Measurements from ENCODE around the gene UNC13D.

Gene UNC13D

GRCh38 chr17:75836605-75837004 lies 7.6 kb downstream of the UNC13D start:
- FAIRE-seq: no peak
- no peak for DNase-seq (ENCODE audit: insufficient read length, low spot score)

DNA sequence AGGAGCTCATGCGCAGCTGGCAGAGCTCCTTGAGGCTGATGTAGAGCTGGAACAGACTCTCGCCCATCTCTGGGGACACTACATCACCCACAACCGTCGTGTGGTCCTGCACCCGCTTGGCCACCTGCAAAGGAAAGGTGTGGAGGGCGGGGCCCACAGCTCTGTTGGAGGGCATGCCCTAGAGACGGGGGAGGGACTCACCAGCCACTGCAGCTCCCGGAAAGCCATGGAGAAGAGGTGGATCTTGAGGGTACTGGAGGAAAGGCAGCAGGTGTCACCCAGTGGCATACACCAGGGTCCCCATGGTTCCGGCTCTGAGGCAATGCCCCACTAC lies 8.6 kb downstream of the UNC13D start:
- DNase-seq (ENCODE audit: insufficient read length, low spot score): no peak

DNA sequence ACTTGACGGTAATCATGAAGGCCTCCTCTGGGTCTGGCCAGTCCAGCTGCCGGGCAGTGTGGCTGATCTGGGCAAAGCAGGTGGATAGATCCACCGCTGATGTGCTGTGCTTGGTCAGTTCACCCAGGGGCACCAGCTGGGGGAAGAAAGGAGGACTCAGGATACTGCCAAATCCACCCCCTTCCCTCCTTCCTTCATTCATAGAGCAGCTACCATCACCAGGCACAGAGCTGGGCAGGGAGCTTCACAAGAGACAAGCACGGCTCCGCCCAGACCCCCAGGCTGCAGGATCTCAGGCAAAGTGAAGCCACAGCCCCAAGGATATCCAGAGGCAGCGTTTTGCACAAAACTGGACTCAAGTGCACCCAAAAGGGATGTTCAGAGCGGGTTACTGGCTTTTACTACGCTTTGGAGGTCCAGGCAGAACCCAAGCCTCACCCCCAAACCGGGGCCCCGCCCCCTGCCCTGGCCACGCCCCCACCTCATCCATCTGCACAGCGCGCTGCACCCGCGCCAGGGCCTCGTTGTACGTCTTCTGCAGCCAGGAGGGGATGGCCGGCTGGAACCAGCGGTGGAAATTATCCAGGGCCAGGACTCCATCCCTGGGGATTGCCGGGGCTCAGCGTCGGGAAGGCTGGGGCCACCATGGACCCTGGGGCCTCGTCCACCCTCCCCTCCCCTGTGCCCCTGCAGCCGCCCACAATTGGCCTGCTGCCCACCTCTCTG lies 9.1 kb downstream of the UNC13D start:
- DNase-seq (ENCODE audit: insufficient read length, low spot score) (no peak), FAIRE-seq (no peak)

More for the DNA sequence above, 8.6 kb downstream of the UNC13D start:
- FAIRE-seq: no peak

DNA sequence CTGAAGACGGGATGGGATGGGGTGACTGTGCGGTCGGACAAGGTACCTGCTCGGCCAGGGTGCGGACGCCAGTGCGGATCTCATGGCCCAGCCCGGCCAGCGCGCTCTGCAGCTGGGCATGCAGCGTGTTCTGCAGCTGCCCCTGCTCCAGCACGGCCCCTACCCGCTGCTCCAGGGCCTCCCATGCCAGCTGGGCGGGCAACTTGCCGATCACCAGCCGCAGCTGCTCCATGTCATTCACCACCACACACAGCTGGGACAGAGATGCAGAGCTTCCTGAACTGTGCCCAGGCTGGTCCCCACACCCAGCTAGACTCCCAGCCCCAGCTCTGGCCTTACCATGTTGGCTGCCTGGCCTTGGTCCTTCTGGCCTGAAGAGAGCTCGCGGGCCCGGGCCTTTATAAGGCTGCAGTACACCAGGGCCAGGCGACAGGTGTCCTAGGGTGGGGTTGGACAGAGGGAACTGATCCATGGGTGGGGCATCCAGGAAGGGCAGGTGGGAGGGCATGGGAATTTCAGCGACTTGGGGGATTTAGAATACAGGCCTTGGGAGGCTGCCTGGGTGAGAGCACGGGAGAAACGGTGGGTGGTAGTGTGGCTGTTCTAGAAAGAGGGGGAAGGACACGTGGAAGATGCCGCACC lies 9.8 kb downstream of the UNC13D start:
- FAIRE-seq (no peak), DNase-seq (ENCODE audit: insufficient read length, low spot score) (no peak)

DNA sequence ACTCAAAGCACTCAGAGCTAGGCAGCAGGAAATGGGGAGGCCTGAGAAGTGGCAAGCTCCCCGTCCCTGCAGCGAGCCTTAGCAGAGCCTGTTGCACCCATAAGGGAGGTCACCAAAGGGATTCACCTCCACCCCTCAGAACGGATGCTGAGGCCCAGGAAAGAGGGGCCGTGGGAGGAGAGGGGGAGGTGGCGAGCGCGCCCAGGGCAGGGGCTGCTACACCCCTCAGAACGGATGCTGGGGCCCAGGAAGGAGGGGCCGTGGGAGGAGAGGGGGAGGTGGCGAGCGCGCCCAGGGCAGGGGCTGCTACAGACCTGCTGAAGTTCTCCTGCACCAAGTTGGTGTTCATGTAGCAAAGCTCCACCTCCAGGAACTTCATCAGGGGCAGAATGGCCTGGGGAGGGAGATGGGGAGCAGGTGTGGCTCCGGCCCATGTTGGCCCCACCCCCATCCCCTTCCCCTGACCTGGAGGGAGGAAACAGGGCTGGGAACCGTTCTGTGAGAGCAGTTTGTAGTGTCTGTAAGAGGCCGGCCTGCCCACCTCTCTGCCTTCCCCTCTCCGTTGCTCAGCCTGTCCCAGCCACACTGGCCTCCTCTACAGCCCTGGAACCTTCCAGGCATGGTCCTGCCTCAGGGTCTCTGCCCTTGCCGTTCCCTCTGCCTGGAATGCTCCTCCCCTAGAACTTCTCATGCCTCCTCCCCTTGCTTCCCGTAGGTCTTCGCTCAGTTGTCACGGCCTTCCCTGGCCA lies 11.4 kb downstream of the UNC13D start:
- FAIRE-seq (no peak), DNase-seq (ENCODE audit: insufficient read length, low spot score) (no peak)

GRCh38 chr17:75832164-75832651 lies 12.0 kb downstream of the UNC13D start:
- DNase-seq (ENCODE audit: insufficient read length, low spot score) (peak; percentile 64), FAIRE-seq (peak; percentile 62)

GRCh38 chr17:75831032-75831571 lies 13.1 kb downstream of the UNC13D start:
- no peak for FAIRE-seq
- no peak for DNase-seq (ENCODE audit: insufficient read length, low spot score)

GRCh38 chr17:75830164-75831031 lies 13.8 kb downstream of the UNC13D start:
- no peak for FAIRE-seq
- DNase-seq (ENCODE audit: insufficient read length, low spot score): peak; percentile 41

GRCh38 chr17:75829747-75830146 lies 14.5 kb downstream of the UNC13D start:
- DNase-seq (ENCODE audit: insufficient read length, low spot score) (no peak), FAIRE-seq (no peak)

DNA sequence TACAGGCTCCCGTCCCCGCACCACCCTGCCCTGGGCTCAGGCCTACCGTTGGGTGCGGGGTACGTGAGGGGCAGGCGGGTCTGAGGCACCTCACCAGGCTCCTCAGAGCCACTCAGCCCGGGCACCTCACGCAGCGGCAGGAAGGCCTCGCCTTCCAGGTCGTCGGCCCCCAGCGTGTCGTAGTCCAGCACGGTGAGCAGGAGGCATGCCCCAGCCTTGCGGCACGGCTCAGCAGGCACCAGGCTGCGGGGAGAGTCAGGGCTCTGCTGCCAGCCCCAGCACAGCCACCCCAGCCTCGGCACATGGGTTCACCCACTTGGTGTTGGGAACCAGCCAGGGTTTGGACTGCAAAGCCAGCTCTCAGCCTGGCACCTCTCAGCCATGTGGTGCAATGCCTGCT lies 15.5 kb downstream of the UNC13D start:
- FAIRE-seq: no peak

DNA sequence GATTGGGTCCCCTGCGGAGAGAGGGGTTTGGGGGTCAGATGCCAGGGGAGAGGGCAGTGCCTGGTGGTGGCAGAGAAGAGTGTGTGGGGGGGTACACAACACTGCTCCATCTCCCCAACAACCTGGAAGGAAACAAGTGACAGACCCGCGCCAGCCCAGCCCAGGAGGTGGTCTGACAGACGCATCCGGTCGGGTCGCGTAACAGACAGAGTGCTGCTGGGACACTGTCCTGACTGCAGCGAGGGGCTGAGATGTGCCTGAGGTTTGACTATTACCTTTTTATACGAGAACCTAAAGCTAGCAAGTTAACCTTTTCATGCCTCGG lies 16.2 kb downstream of the UNC13D start:
- DNase-seq (ENCODE audit: insufficient read length, low spot score): no peak
- no peak for FAIRE-seq

More for the DNA sequence above, 15.5 kb downstream of the UNC13D start:
- no peak for DNase-seq (ENCODE audit: insufficient read length, low spot score)

DNA sequence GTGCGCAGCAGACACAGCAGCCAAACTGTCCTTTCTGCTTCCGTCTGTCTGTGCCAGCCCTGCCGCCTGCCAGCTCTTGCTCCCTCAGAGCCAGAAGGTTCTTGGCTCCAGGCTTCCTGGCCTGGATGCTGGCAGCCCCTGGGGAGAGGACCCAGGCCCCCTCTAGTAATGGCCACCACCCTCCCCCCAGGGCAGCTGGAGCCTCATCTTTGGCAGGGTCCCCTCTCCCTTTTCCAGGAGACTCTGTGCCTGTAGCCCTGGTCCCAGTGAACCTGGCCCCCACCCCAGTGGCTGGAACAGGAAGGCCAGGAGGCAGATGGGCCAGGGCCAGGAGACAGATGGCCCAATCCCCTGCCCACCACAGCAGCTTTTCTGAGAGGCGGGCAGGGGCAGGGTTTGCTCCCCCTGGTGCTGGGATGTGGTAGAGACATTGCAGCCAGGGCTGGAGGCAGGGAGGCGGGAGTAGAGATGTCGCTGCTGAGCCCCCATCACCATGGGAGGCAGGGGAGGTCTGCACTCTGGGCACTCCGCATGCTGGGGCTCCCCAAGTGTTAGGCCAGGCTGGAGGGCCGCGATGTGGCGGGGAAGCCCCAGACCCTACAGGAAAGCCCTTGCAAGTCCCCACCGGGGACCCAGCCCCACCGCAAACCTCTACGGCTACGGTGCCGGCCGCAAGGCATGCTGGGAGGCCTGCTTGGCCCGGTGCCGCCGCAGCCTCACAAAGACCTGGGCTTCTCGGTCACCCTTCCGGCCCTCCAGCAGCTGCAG lies 16.7 kb downstream of the UNC13D start:
- DNase-seq (ENCODE audit: insufficient read length, low spot score): peak; percentile 72
- FAIRE-seq: no peak

DNA sequence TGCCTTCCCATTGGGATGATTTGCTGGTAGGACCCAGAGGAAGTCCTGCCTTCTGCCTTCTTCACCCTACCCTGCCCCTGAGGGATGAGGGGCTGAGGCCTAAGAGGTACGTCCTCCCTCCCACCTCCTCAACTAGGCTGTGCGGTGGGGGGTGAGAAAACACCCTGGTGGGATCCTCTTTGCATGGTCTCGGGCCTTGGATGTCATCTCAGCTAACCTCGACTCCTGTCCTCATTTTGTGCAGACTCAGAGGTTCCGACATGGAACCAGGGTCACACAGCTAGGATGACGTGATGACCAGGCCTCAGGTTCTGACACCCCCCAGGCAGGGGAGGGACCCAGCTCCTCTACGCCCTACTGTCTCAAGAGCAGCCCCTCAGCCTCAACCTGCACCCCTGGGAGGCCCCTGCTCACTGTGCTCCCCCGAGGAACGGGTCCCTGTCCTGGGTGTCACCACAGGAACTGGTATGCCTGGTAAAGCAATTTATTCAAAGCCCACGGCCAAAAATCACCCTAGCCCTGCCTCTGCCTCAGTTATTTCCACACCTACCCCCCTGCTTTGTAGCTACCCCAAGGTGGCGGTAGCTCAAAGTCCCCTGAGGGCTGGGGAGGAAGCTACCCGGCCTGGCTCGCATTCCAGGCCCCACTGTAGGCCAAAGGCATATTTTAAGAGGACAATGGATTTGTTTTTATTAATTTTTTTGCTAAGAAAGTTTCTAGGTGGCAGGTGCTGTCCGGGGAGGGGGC lies 17.5 kb downstream of the UNC13D start:
- DNase-seq (ENCODE audit: insufficient read length, low spot score): no peak
- FAIRE-seq: peak; percentile 13

DNA sequence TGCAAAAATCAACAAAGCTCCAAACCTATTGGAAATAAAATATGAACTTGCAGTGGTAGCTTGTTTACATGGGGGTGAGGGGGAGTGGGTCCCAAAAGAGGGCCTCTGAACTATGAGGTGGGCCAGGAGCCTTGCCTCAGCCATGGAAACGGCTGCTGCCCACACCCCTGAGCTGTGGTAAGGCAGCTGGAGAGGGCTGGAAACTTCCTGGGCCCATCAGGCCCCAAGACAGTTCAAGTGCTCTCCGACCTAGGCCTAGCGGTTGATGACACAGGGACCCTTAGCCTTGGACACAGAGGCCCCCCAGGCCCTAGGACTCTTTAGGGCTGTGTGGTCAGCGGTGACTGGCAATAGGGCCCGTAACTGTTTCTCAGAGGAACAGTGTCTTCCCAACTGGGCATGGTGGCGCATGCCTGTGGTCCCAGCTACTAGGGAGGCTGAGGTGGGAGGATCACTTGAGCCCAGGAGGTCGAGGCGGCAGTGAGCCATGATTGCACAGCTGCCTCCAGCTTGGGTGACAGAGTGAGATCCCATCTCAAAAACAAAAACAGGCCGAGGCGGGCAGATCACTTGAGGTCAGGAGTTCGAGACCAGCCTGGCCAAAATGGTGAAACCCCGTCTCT lies 18.3 kb downstream of the UNC13D start:
- no peak for FAIRE-seq

DNA sequence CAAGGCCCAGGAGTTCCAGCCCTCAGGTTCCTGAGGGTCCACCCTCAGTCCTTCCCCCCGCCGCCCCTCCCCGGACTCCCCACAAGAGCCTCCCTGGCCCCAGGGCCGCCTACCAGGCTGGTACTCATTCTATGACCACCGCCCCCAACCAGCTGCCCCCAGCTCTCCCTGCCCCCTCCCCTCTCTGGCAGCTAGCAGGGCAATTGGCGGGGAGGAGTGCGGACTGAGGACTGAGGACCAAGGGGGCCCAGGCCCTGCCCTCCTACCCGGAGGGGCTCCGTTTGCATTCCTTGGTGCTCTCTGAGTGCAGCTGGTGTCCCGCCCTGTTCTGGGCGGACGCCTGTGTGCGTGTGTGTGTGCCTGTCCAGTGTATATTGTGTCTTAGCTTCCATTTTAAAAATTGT lies 19.1 kb downstream of the UNC13D start:
- DNase-seq (ENCODE audit: insufficient read length, low spot score): no peak
- no peak for FAIRE-seq

More for the DNA sequence above, 18.3 kb downstream of the UNC13D start:
- DNase-seq (ENCODE audit: insufficient read length, low spot score): no peak

GRCh38 chr17:75824666-75825065 lies 19.5 kb downstream of the UNC13D start:
- no peak for FAIRE-seq
- DNase-seq (ENCODE audit: insufficient read length, low spot score): no peak

DNA sequence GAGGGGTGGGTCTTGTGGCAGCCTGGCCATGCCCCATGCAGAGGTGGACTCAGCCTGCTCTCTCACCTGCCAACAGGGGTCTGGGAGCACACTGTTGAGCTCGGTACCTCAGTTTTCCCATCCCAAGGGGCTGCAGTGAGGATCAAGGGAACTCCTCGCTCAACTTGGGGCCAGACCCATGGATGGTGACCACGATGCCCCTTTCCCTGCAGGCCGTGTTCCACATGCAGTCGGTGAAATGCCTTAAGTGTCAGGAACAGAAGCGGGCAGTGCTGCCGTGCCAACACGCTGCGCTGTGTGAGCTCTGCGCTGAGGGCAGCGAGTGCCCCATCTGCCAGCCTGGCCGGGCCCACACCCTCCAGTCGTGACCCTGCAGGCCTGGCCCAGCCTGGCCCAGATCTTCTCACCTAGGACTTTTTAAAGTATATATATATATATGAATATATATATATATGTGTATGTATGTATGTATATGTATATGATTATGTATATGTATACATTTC lies 20.1 kb downstream of the UNC13D start:
- DNase-seq (ENCODE audit: insufficient read length, low spot score) (no peak), FAIRE-seq (no peak)

DNA sequence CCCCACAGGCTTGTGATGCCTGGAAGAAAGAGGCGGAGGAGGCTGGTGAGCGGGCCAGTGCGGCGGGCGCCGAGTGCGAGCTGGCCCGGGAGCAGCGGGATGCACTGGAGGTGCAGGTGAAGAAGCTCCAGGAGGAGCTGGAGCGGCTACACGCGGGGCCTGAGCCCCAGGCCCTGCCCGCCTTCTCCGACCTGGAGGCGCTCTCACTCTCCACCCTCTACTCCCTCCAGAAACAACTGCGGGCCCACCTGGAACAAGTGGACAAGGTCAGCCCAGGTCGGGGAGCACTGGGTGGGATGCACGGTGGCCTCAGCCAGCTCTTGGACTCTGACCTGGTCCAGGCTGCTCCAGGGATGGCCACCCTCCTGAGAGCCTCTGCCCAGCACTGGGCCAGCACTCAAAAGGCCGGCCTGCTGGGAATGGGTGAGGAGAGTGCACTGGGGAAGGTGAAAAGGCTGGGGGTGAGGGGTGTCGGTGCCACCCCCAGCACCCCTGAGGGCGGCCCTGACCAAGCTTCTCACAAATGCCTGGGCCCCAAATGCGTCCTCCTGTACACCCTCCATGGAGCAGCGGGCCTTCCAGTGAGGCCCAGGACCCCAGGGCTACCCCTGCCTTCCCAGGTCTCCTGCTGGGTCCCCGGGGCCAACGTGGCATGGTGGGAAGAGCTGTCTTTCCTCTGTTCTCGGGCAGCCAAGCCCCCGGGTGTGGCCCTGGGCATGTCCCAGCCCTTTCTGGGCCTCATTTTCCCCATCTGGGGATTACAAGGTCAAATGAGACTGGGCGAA lies 20.8 kb downstream of the UNC13D start:
- FAIRE-seq: no peak
- no peak for DNase-seq (ENCODE audit: insufficient read length, low spot score)

All from HTR-8/SVneo (cell line).